IPS-18a (cell line): ENCODE measurements around the gene VTCN1.
"Not testable (repeated sequence)": the region's sequence is repeated elsewhere in the genome, so short reads cannot be mapped to it uniquely, and the experiment has no call there.

Experiments
- H3K27ac ChIP-seq: one replicate; pipeline ENCODE4 v1.5.1; 2013; ENCODE audit warnings: low read length
- H3K27me3 ChIP-seq: one replicate; pipeline ENCODE4 v1.6.1; 2013; ENCODE audit warnings: mild to moderate bottlenecking, low read length; ENCODE audit not compliant: control insufficient read depth, insufficient read depth
- H3K36me3 ChIP-seq: one replicate; pipeline ENCODE4 v1.6.1; 2013; ENCODE audit warnings: low read depth, low read length; ENCODE audit not compliant: control insufficient read depth
- H3K4me1 ChIP-seq: one replicate; pipeline ENCODE4 v1.6.1; 2013; ENCODE audit warnings: low read depth, low read length; ENCODE audit not compliant: control insufficient read depth
- H3K4me3 ChIP-seq: one replicate; pipeline ENCODE4 v1.5.1; 2013; ENCODE audit warnings: low read length
- H3K9ac ChIP-seq: one replicate; pipeline ENCODE4 v1.6.1; 2013; ENCODE audit warnings: mild to moderate bottlenecking, low read length, moderate library complexity
- H3K9me3 ChIP-seq: one replicate; pipeline ENCODE4 v1.6.1; 2013; ENCODE audit warnings: low read depth, low read length; ENCODE audit not compliant: control insufficient read depth

The VTCN1 gene

DNA sequence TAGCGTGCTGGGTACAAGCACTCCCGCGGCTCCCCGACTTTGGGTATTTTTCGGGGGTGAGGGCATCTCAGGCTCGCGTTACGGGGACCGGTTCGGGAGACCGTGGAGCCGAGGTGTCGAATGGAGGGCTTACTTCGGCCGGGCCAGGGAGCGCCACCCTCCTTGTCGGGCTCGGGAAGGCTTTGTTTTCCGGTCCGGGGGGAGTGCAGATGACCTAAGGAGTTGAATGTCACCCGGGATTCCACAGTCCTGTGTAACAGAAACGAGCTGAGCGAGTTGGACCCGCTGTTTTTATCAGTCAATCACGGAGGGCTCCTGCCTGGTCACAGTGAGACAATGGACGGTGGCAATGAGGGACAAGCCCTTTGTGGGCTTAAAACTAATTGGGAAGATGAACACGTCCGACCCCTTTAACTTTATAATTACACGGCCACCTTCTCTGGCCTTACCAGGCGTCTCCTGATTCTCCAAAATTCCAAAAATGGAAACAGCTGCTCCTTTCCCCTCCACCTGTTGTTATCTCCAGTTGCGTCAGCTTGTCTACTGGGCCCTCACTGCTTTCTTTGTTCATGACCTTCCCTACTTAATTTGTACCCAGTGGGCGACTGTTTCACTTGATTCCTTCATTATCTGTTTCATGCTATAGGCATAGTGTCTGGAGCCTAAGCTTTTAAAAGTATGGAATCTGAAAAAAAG is 88.2 kb downstream of the VTCN1 start:
- no peaks in the 10 kb centered on the region for H3K9me3 ChIP-seq
- peaks cover 9% of the 10 kb centered on the region for H3K4me1 ChIP-seq
- peak overlapping the region; percentile 56 for H3K9ac ChIP-seq
- peak overlapping the region; percentile 67 for H3K4me3 ChIP-seq
- H3K27me3 ChIP-seq: no peaks in the 10 kb centered on the region
- no peak overlapping the region for H3K27ac ChIP-seq
- peaks cover 4% of the 10 kb centered on the region for H3K36me3 ChIP-seq

DNA sequence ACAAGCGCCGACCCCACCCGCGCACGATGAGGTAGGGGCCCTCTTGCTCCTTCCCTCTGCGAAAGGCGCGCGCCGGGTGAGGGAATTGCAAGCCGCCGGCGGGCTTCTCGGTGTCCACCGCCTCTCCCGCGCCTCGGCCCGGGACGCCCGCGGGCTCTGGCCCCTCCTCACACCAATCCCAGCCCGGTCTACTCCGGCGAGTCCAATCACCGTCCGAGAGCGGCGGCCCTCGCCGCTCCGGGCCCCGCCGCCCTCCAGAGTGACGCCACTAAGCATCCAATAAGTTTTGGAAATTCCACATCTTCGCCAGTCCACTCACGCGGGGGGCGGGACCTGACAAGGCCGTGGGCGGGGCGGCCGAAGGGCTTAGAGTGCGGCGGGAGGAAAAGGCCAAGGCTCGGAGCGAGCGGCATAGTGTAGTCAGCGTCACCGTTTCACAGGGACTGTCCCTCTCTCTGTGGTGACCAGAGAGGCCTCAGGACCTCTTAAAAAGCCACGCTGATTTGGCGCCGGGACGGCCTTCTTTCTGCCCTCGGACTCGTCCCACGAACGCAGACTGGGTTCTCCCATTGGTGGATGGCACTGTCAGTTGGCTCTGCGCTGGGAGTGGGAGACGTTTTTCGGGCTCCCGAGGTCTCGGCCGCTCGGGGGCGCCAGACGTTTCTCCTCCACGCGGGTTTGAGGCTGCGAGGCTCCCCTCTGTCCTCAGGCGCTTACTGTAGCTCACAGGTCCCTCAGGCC is 89.0 kb downstream of the VTCN1 start, which contains the start of gene TRIM45:
Gene TRIM45 (minus strand): TSS at position 161 of the 741 bp plus-strand sequence. CDS start 548 bp downstream, outside the sequence.
- Histone ChIP-seq H3K9me3 (no peaks in the 10 kb centered on the region), H3K36me3 (peaks cover 10% of the 10 kb centered on the region), H3K9ac (peak within 1 kb of the TSS; percentile 56), H3K4me1 (peaks cover 9% of the 10 kb centered on the region), H3K27ac (peak within 1 kb of the TSS; percentile 14), H3K27me3 (no peaks in the 10 kb centered on the region), H3K4me3 (peak within 1 kb of the TSS; percentile 67)

DNA sequence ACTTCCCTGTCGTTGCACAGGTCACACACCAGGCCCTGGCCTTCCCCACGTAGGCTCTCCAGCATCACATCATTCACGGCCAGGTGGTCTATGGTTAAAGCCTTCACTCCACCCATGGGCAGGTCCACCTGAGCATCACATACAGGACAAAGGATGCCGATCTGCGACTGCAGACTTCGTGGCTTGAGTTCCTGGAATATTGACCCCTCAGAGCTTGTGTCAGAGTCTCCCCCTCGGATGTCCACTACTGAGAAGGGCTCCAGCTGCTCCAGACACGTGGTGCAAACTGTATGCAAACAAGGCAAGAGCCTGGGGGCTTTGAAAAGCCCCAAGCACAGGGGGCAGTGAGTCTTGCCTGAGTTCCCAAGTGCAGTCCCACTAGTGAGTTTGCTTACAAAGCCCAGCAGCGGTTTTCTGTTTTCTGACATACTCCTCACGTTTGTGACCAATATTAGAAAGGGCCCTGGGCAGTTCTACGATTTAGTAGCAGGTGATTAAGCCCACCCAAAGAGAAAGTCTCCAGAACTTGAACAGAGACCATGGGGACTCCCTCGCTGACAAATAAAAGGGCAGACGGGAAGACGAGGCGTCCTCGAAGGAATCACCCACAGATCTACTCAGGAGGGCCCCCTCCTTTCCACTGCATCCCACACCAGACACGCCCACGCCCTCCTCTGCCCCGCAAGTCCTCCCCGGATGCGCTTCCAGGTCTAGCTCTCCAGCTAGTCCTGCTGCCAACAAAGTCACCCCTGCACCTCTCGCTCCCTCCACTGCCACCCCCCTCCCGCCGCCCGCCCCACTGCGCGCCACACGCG is 89.7 kb downstream of the VTCN1 start:
- Histone ChIP-seq H3K9ac (peak overlapping the region; percentile 56), H3K4me3 (peak overlapping the region; percentile 67), H3K36me3 (peaks cover 10% of the 10 kb centered on the region), H3K27me3 (no peaks in the 10 kb centered on the region), H3K4me1 (peaks cover 9% of the 10 kb centered on the region), H3K27ac (no peak overlapping the region), H3K9me3 (no peaks in the 10 kb centered on the region)

DNA sequence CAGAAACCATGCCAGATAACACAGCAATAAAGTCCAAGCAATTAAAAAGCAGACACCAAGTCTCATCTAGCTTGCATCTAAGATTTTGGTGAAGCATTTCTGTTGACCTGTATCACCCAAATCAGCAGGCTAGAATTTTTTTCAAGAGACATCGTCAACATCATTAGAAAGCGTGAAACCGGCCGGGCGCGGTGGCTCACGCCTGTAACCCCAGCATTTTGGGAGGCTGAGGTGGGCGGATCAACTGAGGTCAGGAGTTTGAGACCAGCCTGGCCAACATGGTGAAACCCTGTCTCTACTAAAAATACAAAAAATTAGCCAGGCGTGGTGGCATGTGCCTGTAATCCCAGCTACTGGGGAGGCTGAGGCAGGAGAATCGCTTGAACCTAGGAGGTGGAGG is 91.6 kb downstream of the VTCN1 start:
- not testable (repeated sequence) for H3K9me3 ChIP-seq, H3K27ac ChIP-seq, H3K4me1 ChIP-seq, H3K4me3 ChIP-seq, H3K9ac ChIP-seq, H3K27me3 ChIP-seq
- peaks cover 27% of the 10 kb centered on the region for H3K36me3 ChIP-seq

DNA sequence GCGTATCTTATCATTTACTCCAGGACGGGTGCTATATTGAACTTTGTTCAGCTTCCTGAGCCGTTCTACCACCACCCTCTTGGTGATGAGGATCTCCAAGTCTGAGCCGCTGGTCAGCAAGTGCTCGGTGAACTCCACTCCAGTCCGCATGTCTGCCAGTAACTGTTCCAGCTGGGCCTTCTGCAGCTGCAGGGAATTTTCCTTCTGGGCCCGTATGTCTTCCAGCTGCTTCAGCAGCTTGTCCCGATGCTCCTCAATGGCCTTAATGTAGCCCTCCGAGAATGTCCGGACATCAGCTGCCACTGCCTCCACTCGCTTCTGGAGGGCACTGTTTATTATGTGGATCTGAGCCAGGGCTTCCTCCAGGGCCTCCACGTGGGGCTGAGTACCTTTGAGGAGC is 92.6 kb downstream of the VTCN1 start:
- H3K27me3 ChIP-seq: no peaks in the 10 kb centered on the region
- H3K9ac ChIP-seq: no peak overlapping the region
- no peaks in the 10 kb centered on the region for H3K9me3 ChIP-seq
- H3K4me1 ChIP-seq: peaks cover 9% of the 10 kb centered on the region
- H3K27ac ChIP-seq: no peak overlapping the region
- no peak overlapping the region for H3K4me3 ChIP-seq
- peaks cover 27% of the 10 kb centered on the region for H3K36me3 ChIP-seq

DNA sequence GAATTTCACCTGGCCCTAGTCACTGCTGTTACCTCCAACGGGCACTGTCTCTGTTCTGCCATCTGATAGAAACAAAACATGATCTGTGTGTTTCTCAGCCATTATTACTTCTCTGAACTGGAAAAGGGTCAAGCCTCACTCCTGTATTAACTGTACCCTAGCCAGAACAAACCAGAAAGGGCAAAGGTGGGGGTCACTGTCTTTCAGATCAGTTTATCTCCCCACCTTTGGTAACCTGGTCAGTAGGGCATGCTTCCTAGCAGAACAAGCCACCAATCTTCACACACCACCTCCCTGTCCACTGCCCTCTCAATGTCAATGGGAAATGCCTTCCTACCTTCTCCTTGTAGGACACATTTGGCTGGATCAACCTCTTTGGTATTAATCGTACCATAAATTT is 93.0 kb downstream of the VTCN1 start:
- Histone ChIP-seq H3K4me1 (peaks cover 9% of the 10 kb centered on the region), H3K27ac (no peak overlapping the region), H3K36me3 (peaks cover 27% of the 10 kb centered on the region)

DNA sequence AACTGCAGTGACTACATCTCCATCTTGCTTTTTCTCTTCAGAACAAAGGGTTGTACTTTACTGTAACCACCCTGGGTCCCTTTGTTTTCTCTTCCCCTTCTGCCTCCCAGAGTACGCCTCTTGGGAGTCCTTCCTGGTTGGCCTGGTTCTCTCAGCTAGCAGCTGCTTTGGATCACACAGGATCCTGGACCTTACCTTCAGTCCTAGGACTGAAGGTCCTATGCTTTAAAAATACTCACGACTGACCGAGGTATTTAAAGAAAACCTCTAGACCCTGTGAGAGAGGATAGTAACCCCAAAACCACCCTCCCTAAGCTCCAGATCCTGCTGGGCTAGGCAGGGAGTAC is 94.0 kb downstream of the VTCN1 start:
- no peak overlapping the region for H3K4me3 ChIP-seq
- H3K27me3 ChIP-seq: no peaks in the 10 kb centered on the region
- no peak overlapping the region for H3K9ac ChIP-seq
- peaks cover 27% of the 10 kb centered on the region for H3K36me3 ChIP-seq
- H3K4me1 ChIP-seq: peaks cover 12% of the 10 kb centered on the region
- H3K27ac ChIP-seq: no peak overlapping the region
- H3K9me3 ChIP-seq: no peaks in the 10 kb centered on the region

More for the DNA sequence above, 93.0 kb downstream of the VTCN1 start:
- H3K9ac ChIP-seq: no peak overlapping the region
- no peak overlapping the region for H3K4me3 ChIP-seq
- H3K9me3 ChIP-seq: no peaks in the 10 kb centered on the region
- H3K27me3 ChIP-seq: no peaks in the 10 kb centered on the region

DNA sequence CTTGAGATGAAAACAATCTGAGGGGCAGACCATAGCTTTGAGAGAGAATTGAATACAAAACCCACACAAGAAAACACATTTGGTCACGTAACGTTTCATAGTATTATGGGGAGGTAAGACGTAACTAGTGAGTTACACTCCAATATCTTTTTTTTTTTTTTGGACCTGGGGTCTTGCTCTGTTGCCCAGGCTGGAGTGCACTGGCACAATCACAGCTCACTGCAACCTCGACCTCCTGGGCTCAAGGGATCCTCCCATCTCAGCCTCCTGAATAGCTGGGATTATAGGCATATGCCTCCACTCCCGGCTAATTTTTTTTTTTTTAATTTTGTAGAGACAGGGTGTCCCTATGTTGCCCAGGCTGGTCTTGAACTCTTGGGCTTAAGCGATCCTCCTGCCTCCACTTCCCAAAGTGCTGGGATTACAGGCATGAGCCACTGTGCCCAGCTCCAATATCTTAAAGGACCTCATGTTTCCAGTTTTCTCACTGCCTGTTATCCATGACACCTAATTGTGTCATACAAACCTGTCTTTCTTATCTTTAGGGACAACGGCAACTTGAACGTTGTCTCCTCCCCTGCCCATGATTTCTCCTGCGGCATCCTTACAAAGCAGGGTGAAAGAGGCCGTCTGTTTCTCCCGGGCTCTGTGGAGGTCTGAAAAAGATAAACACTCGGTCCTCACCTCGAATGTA is 94.5 kb downstream of the VTCN1 start:
- no peak overlapping the region for H3K27ac ChIP-seq
- H3K27me3 ChIP-seq: no peaks in the 10 kb centered on the region
- H3K36me3 ChIP-seq: peaks cover 30% of the 10 kb centered on the region

DNA sequence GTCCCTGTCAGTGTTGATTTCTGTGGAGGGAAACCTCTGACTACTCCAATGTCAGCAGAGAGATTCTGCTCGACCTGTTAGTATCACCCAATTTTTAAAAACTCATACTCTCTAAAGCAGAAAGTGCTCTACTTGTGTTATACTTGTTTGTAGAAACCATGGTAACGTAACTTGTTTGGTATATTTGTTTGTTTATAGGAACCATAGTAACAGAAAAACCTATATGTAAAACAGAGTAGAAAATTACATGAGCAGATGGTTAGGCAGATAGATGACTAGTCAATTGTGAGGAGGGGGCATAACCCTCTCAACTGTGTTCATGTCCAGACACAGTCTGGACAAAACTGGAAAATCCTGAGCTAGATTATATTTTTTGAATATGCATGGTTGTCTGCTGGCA is 95.8 kb downstream of the VTCN1 start:
- H3K27me3 ChIP-seq: no peaks in the 10 kb centered on the region
- no peaks in the 10 kb centered on the region for H3K9me3 ChIP-seq

More for the DNA sequence above, 94.5 kb downstream of the VTCN1 start:
- H3K4me1 ChIP-seq: peaks cover 12% of the 10 kb centered on the region
- no peak overlapping the region for H3K4me3 ChIP-seq
- no peaks in the 10 kb centered on the region for H3K9me3 ChIP-seq
- H3K9ac ChIP-seq: no peak overlapping the region

DNA sequence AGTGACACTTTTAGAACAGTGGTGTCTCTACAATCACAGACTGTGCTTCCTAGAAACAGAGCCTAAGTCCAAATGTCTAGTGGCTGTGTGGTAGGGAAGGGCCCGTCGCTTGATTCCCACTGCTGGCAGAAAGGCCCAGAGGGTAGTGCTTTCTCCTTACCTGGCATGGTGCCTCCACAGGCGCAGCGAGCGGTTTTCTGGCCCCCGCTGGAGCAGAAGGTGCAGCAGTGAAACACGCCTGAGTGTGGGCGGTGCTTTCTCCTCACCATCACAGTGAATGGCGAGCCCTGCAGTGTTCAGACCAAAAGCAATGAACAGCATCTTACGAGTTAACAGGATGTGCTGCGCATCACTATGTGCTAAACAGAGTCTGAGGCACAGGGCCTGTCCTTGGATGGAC is 97.5 kb downstream of the VTCN1 start:
- Histone ChIP-seq H3K27me3 (no peaks in the 10 kb centered on the region), H3K36me3 (peaks cover 33% of the 10 kb centered on the region), H3K4me3 (no peak overlapping the region), H3K27ac (no peak overlapping the region), H3K9ac (no peak overlapping the region), H3K4me1 (peaks cover 7% of the 10 kb centered on the region), H3K9me3 (no peaks in the 10 kb centered on the region)

More for the DNA sequence above, 95.8 kb downstream of the VTCN1 start:
- peaks cover 33% of the 10 kb centered on the region for H3K36me3 ChIP-seq
- H3K27ac ChIP-seq: no peak overlapping the region
- no peak overlapping the region for H3K4me3 ChIP-seq
- H3K4me1 ChIP-seq: peaks cover 7% of the 10 kb centered on the region
- no peak overlapping the region for H3K9ac ChIP-seq
